GM20431 (cell line): ENCODE data around the gene RAP1GAP2.
"Not testable (repeated sequence)": the region's sequence is repeated elsewhere in the genome, so short reads cannot be mapped to it uniquely, and the experiment has no call there.

Experiments
- in situ Hi-C: fragments of 300-500 bp; cut with MseI, MboI; formaldehyde crosslinking; loops from one replicate; pipeline ENCODE4 v1.15.0; 2020; ENCODE audit warnings: low sequenced_read_pairs; ENCODE audit not compliant: unreplicated experiment

The RAP1GAP2 gene

GRCh38 chr17:3026125-3026855 lies 230.1 kb downstream of the RAP1GAP2 start:
- in situ Hi-C loops: no loop called here

DNA sequence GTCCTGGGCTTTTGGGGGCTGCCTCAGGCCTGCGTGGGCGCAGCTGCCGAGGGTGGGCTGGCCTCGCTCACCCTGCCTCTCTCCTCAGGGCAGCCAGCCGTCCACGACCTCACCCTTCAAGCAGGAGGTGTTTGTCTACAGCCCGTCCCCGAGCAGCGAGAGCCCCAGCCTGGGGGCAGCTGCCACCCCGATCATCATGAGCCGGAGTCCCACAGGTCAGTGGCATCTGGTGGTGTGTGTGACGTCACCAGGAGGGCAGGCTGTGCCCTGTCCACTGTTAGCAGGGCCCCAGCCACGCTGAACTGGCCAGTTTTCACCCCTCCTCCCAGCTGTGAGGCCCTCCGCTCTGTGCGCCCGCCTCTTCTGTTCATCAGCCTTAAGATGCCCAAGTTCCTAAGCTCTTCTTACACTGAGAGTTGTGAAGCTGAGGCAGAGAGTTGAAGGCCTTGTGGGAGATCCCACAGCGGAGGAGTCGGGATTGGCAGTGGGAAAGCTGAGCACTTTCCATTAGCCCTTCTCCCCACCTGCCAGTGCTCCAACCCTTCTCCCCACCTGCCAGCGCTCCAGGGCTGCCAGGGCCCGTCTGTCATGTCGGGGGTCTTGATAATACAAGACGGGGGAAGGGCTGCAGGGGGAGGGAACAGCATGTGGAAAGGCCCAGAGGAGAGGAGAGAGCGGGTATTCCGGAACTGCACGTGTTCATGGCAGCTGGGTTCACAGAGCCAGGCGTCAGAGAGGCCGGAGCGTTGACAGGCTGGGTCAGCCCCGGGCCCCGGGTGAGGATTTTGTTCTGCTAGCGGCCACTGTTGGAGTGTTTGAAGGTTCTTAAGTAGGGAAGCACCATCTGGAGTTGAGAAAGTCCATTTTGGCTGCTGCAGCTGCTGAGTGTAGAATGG lies 230.9 kb downstream of the RAP1GAP2 start:
- in situ Hi-C loops: no loop called here

- in situ Hi-C loops: no loop called here
Measured at GRCh38 chr17:3027786-3028532, 231.7 kb downstream of the RAP1GAP2 start.

DNA sequence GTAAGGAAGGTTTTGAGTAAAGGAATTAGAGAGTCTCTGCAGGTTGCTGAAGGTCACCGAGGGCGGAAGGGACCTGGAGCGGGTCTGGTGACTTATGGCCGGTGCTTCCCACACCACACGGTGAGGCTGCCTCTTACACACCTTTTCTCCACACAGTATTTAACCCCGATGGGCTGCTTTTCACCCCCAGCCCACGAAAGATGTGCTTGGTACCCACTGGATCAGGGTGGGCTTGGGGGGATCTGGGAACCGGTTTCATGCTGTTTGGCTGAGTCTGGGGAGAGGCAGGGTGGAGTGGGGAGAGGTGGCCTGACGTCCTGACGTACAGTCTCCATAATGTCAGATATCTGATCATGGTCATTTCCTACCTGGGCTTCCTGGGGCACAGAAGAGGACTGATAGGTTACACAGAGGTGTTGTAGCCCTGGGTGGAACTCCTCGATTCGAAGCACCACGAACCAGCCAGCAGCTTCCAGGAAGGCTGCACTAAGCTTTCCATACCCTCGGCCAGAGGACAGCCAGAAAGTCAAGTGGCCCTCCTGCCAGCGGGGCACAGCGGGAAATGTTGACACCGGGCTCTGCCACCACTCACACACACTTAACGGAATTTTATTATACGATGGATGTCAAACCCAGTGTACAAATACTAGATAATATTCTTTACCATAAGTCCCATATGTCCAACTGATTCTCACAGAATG lies 233.1 kb downstream of the RAP1GAP2 start:
- in situ Hi-C loops: no loop called here

DNA sequence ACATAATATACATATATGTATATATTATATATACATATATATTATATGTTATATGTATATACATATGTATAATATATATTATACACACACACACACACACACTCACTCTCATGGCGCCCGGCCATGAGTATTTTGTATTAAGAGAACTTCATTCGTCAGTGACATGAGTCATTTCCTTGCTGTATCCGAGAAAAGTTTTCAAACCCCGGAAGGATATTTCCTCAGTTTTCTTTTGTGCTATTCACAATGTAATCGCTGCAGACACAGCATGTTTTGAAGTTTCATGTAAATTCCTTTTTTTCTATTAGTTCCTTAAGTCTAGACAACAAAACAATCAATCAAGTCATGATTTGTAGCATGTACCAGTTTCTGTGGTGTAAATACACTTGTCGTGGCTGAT lies 233.9 kb downstream of the RAP1GAP2 start:
- in situ Hi-C loops: no loop called here

GRCh38 chr17:3030852-3031470 lies 234.7 kb downstream of the RAP1GAP2 start:
- in situ Hi-C loops: not testable (repeated sequence)

DNA sequence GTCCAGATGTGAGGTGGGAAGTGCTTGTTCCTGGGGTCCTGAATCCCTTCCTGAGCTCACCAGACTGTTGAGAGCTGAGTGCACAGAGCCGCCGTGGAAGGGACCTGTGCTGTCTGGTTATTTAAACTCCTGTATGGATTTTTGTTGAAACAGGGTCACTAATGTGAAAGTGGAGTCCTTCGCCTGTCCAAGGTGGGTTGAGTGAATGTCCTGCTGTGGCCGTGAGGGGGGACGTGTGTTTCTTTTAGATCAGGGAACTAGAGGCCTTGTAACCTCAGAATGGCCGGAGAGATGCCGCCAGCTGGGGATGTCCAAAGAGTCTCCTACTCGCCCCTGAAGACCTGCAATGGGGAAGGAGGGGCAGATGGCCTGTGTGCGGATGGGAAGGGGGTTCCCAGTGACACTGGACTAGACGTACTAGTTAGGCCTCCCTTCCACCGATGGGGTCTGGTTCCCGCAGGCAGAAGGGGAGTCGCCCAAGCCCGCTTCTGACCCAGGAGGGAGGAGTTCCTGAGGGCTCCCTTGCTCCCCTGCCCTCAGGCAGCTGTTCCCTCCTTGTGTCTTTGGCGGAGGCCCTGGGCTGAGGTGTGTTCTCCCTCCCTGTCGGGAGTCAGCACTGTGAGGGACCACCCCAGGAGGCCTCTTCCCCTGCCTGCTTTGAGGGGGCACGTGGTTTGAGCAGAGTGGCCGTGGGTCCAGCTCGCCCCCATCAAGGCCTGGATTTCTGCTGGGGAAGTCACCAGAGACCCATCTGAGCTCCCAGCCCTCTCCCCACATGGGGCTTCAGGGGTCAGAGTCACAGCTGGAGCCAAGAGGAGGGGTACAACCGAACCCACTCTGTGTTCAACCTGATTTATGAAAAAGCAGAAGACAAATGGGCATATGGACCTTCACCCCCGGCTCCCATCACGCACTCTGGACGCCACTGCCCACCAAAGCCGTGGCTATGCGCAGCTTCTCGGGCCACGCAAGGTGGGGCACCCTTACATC lies 236.3 kb downstream of the RAP1GAP2 start:
- in situ Hi-C loops: no loop called here

GRCh38 chr17:3033248-3033640 lies 237.0 kb downstream of the RAP1GAP2 start:
- in situ Hi-C loops: no loop called here

DNA sequence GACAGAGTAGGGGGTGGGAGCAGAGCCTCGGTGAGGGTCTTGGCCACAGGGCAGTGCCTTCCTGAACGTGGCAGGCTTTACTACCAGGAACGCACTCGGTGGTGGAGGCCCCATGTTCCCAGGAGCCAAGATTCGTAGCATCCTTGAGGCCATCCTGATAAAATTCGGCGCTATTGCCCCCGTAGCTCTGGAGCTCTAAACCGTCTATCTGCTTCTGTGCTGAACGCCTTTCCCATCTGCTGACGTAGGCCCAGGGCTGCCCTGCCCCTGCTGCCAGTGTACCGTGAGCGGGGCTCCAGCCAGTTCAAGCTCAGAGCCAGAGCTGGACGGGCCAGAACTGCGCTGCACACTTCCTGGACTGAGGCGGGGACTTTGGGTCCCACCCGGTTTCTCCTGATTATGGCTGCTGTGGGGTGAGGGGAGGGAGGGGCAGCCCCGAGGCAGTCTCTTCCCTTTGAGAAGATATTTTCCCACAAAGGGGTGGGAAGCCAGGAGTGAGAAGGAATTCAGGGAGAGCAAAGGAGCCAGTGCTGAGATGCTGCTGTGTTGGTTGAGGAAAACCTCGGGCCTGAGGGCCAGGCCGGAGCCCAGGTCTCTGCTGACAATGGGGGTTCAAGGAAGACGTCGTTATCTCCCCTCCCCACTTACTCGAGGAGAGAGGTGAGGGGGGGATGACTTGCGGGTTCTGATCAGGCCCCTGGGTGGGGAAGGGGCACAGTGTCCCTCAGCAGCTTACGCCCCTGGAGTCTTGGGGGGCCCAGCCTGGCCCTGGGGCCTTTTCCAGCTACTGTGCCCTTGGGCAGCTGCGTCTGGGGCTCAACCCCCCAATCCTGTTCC lies 237.7 kb downstream of the RAP1GAP2 start:
- in situ Hi-C loops: no loop called here

- in situ Hi-C loops: no loop called here
Measured at GRCh38 chr17:3034578-3034920, 238.3 kb downstream of the RAP1GAP2 start.

DNA sequence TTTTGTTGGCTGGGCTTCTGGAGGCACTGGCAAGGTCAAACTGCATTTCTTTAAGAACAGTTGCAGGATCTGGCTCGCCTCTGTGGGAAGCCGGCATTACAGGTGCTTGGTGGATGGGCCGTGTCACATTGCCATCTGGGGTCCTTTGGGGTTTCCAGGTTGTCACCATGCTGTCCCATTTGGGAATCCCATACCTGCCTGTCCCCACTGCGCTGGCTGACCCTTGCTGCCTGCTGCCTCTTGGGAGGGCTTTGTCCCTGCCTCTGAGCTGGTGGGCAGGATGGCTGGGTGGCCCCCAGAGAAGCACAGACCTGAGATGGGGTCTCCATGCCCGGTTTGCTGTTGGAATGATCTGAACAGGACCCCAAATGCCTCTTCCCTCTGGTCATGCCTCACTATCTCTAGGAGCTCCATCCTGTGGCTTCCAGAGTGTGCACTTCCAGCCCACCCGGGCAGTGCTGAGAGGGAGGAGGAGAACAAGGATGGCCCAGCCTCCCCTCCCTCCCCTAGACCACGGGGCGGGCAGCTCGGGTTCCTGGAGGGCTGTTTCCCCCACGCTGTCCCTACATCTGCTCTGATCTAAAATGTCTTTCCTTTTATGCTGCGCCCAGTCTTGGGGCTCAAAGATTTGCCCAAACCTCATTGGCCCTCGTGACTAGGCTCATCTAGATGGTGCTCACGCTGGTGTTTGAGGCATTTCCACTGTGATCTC lies 239.2 kb downstream of the RAP1GAP2 start:
- in situ Hi-C loops: no loop called here

DNA sequence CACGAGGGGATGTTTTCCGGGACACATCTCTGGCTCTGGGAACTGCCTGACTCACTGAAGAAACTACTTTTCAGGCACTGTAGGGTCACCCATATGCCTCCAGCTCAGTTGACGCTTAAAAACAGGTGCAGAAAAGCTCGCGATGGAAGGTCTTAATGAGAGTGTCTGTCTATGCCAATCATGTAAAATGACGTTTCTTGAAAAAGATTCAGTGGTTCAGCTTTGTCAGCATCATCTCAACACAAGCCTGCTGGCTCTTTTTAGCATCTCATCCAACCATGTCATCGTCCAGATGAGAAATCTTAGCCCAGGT lies 239.7 kb downstream of the RAP1GAP2 start:
- in situ Hi-C loops: no loop called here

GRCh38 chr17:3036800-3037199 lies 240.6 kb downstream of the RAP1GAP2 start:
- in situ Hi-C loops: no loop called here

- in situ Hi-C loops: no loop called here
Measured at GRCh38 chr17:3037259-3037658, 241.0 kb downstream of the RAP1GAP2 start.

- in situ Hi-C loops: no loop called here
Measured at GRCh38 chr17:3038941-3039340, 242.7 kb downstream of the RAP1GAP2 start.

- in situ Hi-C loops: no loop called here
Measured at GRCh38 chr17:3039736-3040135, 243.5 kb downstream of the RAP1GAP2 start.

GRCh38 chr17:3040882-3041281 lies 244.6 kb downstream of the RAP1GAP2 start:
- in situ Hi-C loops: no loop called here
